Skin epidermis (tissue), 12 donors: Measurements from ENCODE around the gene RIC1.
"Not testable (repeated sequence)": the region's sequence is repeated elsewhere in the genome, so short reads cannot be mapped to it uniquely, and the experiment has no call there.

Experiments
- H3K27ac ChIP-seq, 21 experiments: fragments of 200-600 bp; sonication (generic) in 11 of 21; one replicate each; pipeline ENCODE4 v1.5.0; 2020; ENCODE audit warnings: mild to moderate bottlenecking in 3 of 21, inconsistent platforms in 2 of 21, moderate library complexity in 2 of 21
- H3K4me3 ChIP-seq, 7 experiments: fragments of 200-600 bp; sonication (generic) in 2 of 7; one replicate each; pipeline ENCODE4 v1.5.0; 2020; ENCODE audit warnings: inconsistent platforms in 2 of 7, mild to moderate bottlenecking in 2 of 7, moderate library complexity in 1 of 7

Gene RIC1

GRCh38 chr9:5717434-5717833, 88.5 kb downstream of the RIC1 start:
- H3K4me3 ChIP-seq, H3K27ac ChIP-seq: not testable (repeated sequence)

- H3K27ac ChIP-seq: peak overlapping the region in 3 of 21 experiments; percentile 34 to 67 (median 47)
- H3K4me3 ChIP-seq: no peak overlapping the region
Measured at GRCh38 chr9:5718296-5719032, 89.6 kb downstream of the RIC1 start.

GRCh38 chr9:5719100-5719926, 90.4 kb downstream of the RIC1 start:
- Histone ChIP-seq H3K4me3 (no peak overlapping the region), H3K27ac (peak overlapping the region in 2 of 21 experiments; percentile 34 to 67)

- Histone ChIP-seq H3K4me3 (no peak overlapping the region), H3K27ac (no peak overlapping the region)
Measured at GRCh38 chr9:5720151-5720550, 91.2 kb downstream of the RIC1 start.

GRCh38 chr9:5721279-5722087, 92.6 kb downstream of the RIC1 start:
- Histone ChIP-seq H3K4me3 (no peak overlapping the region), H3K27ac (no peak overlapping the region)

- not testable (repeated sequence) for H3K4me3 ChIP-seq, H3K27ac ChIP-seq
Measured at GRCh38 chr9:5722679-5723078, 93.8 kb downstream of the RIC1 start.

GRCh38 chr9:5735072-5735471, 106.2 kb downstream of the RIC1 start:
- H3K27ac ChIP-seq: no peak overlapping the region
- H3K4me3 ChIP-seq: no peak overlapping the region

- Histone ChIP-seq H3K4me3 (no peak overlapping the region), H3K27ac (no peak overlapping the region)
Measured at GRCh38 chr9:5736563-5737346, 107.8 kb downstream of the RIC1 start.

- Histone ChIP-seq H3K27ac (no peak overlapping the region), H3K4me3 (no peak overlapping the region)
Measured at GRCh38 chr9:5743109-5743508, 114.2 kb downstream of the RIC1 start.

- no peak overlapping the region for H3K27ac ChIP-seq
- H3K4me3 ChIP-seq: no peak overlapping the region
Measured at GRCh38 chr9:5748438-5748837, 119.5 kb downstream of the RIC1 start.

- Histone ChIP-seq H3K27ac (no peak overlapping the region), H3K4me3 (no peak overlapping the region)
Measured at GRCh38 chr9:5749306-5749705, 120.4 kb downstream of the RIC1 start.

- Histone ChIP-seq H3K27ac (no peak overlapping the region), H3K4me3 (no peak overlapping the region)
Measured at GRCh38 chr9:5750569-5750968, 121.7 kb downstream of the RIC1 start.

GRCh38 chr9:5756633-5757032, 127.7 kb downstream of the RIC1 start:
- H3K4me3 ChIP-seq: no peak overlapping the region
- H3K27ac ChIP-seq: no peak overlapping the region

- Histone ChIP-seq H3K4me3 (no peak overlapping the region), H3K27ac (no peak overlapping the region)
Measured at GRCh38 chr9:5760338-5760737, 131.4 kb downstream of the RIC1 start.

- Histone ChIP-seq H3K27ac (no peak overlapping the region), H3K4me3 (no peak overlapping the region)
Measured at GRCh38 chr9:5762421-5762820, 133.5 kb downstream of the RIC1 start.

GRCh38 chr9:5764130-5764868, 135.4 kb downstream of the RIC1 start:
- H3K27ac ChIP-seq: no peak overlapping the region
- no peak overlapping the region for H3K4me3 ChIP-seq

GRCh38 chr9:5767968-5768932, 139.3 kb downstream of the RIC1 start:
- Histone ChIP-seq H3K4me3 (no peak overlapping the region), H3K27ac (peak overlapping the region in 1 of 21 experiments; percentile 8)
